Endothelial cell of umbilical vein (primary cell): Measurements from ENCODE around the gene HUS1. TPM values are rescaled to one million over a fixed set of nuclear protein-coding genes. Genes with fewer than 3 reads are reported as not detected.

Experiments used
- BruUV-seq: library from RNA; stranded (reverse); fragments of 400-500 nt; replicated peaks from 2 replicates; lab custom pipeline; 2021; lab: Mats Ljungman, UMichigan
- CTCF ChIA-PET: fragments of 300-600, 350-600 bp; sonication (Branson Sonifier 250); formaldehyde crosslinking; loops from one replicate; lab custom pipeline; 2021; ENCODE audit warnings: antibody characterized with exemption, inconsistent platforms; lab: Charles Lee
- POLR2A ChIA-PET: fragments of 300-600, 350-600 bp; sonication (Branson Sonifier 250); formaldehyde crosslinking; loops from one replicate; lab custom pipeline; 2021; ENCODE audit warnings: antibody characterized with exemption, inconsistent platforms; lab: Charles Lee
- DNase-seq: peaks from one replicate; pipeline ENCODE4 v3.0.0-alpha.2; 2011; ENCODE audit warnings: low read depth, low spot score
- FAIRE-seq: peaks from 2 replicates; lab custom pipeline; 2011; peaks lifted over from hg19 to GRCh38; lab: Jason Lieb, UNC
- H2AFZ ChIP-seq: 2 replicates; pipeline ENCODE4 v1.6.0; 2012; ENCODE audit warnings: low read depth, low read length, control low read depth, inconsistent platforms
- H3K27ac ChIP-seq: 2 replicates; pipeline ENCODE4 v1.5.1; 2011; ENCODE audit warnings: low read depth, mild to moderate bottlenecking, control low read depth, low read length, moderate library complexity; ENCODE audit not compliant: insufficient read depth
- H3K27me3 ChIP-seq, 2 experiments: 2 replicates each; pipeline versions ENCODE4 v1.6.0 to v1.6.1; 2011; ENCODE audit warnings: low read length in 2 of 2, mixed read lengths in 1 of 2; ENCODE audit not compliant: control insufficient read depth in 2 of 2, insufficient read depth in 2 of 2
- H3K36me3 ChIP-seq, 2 experiments: 2 replicates in 1 of 2; 3 replicates in 1 of 2; pipeline ENCODE4 v1.5.1; 2011; ENCODE audit warnings: low read length in 2 of 2, mild to moderate bottlenecking in 1 of 2, moderate library complexity in 1 of 2; ENCODE audit not compliant: control insufficient read depth in 2 of 2, insufficient read depth in 2 of 2; ENCODE audit errors: extremely low read depth in 1 of 2
- H3K4me1 ChIP-seq: 3 replicates; pipeline ENCODE4 v1.5.1; 2011; ENCODE audit warnings: mild to moderate bottlenecking, low read length; ENCODE audit not compliant: control insufficient read depth, insufficient read depth; ENCODE audit errors: extremely low read depth
- H3K4me2 ChIP-seq: 2 replicates; pipeline ENCODE4 v1.6.1; 2011; ENCODE audit warnings: low read length, control low read depth, mixed read lengths; ENCODE audit not compliant: insufficient read depth
- H3K4me3 ChIP-seq, 3 experiments: fragments of 200-600 bp in 1 of 3; sonication (generic), shearing (Covaris generic) in 1 of 3; replicated peaks in 1 of 3; 2 replicates each; pipeline ENCODE4 v1.5.1; 2011 to 2016; ENCODE audit warnings: control low read depth in 3 of 3, low read length in 3 of 3, mild to moderate bottlenecking in 2 of 3, inconsistent platforms in 1 of 3, low read depth in 1 of 3, moderate library complexity in 1 of 3; ENCODE audit not compliant: insufficient read depth in 1 of 3
- H3K79me2 ChIP-seq: 2 replicates; pipeline ENCODE4 v1.6.0; 2012; ENCODE audit warnings: low read length, inconsistent platforms; ENCODE audit not compliant: control insufficient read depth, insufficient read depth
- H3K9ac ChIP-seq: replicated peaks from 2 replicates; pipeline ENCODE3; 2011; ENCODE audit warnings: low read length, control low read depth; ENCODE audit not compliant: insufficient read depth; ENCODE audit errors: extremely low read depth
- H3K9me1 ChIP-seq: replicated peaks from 3 replicates; pipeline ENCODE4 v1.6.0; 2011; ENCODE audit warnings: mild to moderate bottlenecking, low read length; ENCODE audit not compliant: control insufficient read depth, insufficient read depth; ENCODE audit errors: extremely low read depth
- H3K9me3 ChIP-seq: replicated peaks from 2 replicates; pipeline ENCODE4 v1.5.1; 2012; ENCODE audit warnings: low read length, inconsistent platforms; ENCODE audit not compliant: control insufficient read depth, insufficient read depth
- H4K20me1 ChIP-seq: replicated peaks from 2 replicates; pipeline ENCODE3; 2011; ENCODE audit warnings: mild to moderate bottlenecking, low read length; ENCODE audit not compliant: control insufficient read depth, insufficient read depth; ENCODE audit errors: extremely low read depth
- FOS ChIP-seq: IDR thresholded peaks from 2 replicates; pipeline ENCODE4 v1.6.1; 2011; ENCODE audit warnings: mild to moderate bottlenecking, low read length, moderate library complexity, borderline replicate concordance; ENCODE audit not compliant: insufficient read depth
- GATA2 ChIP-seq: IDR thresholded peaks from 2 replicates; pipeline ENCODE4 v1.7.0; 2011; ENCODE audit warnings: low read depth, mild to moderate bottlenecking, moderate library complexity, mixed read lengths, low read length; ENCODE audit not compliant: insufficient read length, insufficient read depth
- MAX ChIP-seq: IDR thresholded peaks from 2 replicates; pipeline ENCODE4 v1.6.1; 2011; ENCODE audit not compliant: insufficient read depth, insufficient read length
- MYC ChIP-seq: IDR thresholded peaks from one replicate; pipeline ENCODE4 v1.6.1; 2011; ENCODE audit warnings: mild to moderate bottlenecking, low read depth, low read length
- POLR2AphosphoS5 ChIP-seq: IDR thresholded peaks from 2 replicates; pipeline ENCODE4 v1.6.1; 2012; ENCODE audit warnings: low read depth, mild to moderate bottlenecking, control low read depth, low read length, moderate library complexity; ENCODE audit not compliant: insufficient read depth
- dilution Hi-C: fragments of 300-500 bp; cut with MboI; formaldehyde crosslinking; loops from one replicate; pipeline ENCODE4 v1.15.0; 2019; ENCODE audit warnings: low sequenced_read_pairs; ENCODE audit not compliant: extremely low pct_ligation_motif_present
- intact Hi-C: fragments of 100-400 bp; cut with micrococcal nuclease; formaldehyde crosslinking; loops from one replicate; pipeline ENCODE4 v1.10.0; 2022
- polyA plus RNA-seq, 4 experiments: library from polyadenylated mRNA; depleted of rRNA in 3 of 4; stranded (reverse) in 3 of 4; unstranded in 1 of 4; fragments of >200 nt; gene quantifications; 2 replicates each; pipeline versions ENCODE4 v1.2.1 to v1.2.3, GENCODE V29; 2011 to 2012; ENCODE audit warnings: missing spikeins in 1 of 4
- total RNA-seq: library from RNA; stranded (reverse); gene quantifications from 2 replicates; pipeline ENCODE4 v1.2.3, GENCODE V29; 2021
- TF ChIP-seq, protein P1 (sequence below), 2 donors: IDR thresholded peaks; 1 replicate in 1 of 2; 2 replicates in 1 of 2; pipeline ENCODE4 v1.5.1; 2011; ENCODE audit warnings: low read length in 2 of 2, mild to moderate bottlenecking in 2 of 2, moderate library complexity in 2 of 2, control low read depth in 1 of 2, inconsistent platforms in 1 of 2, low read depth in 1 of 2; ENCODE audit not compliant: insufficient read depth in 1 of 2; ENCODE audit errors: extremely low read depth in 1 of 2

HUS1 gene
- total and polyA plus RNA-seq, 2 donors (not counting 3 experiments of a cell fraction or from before 2014, with no cell fraction given), result 21.4 to 49.7 TPM

DNA sequence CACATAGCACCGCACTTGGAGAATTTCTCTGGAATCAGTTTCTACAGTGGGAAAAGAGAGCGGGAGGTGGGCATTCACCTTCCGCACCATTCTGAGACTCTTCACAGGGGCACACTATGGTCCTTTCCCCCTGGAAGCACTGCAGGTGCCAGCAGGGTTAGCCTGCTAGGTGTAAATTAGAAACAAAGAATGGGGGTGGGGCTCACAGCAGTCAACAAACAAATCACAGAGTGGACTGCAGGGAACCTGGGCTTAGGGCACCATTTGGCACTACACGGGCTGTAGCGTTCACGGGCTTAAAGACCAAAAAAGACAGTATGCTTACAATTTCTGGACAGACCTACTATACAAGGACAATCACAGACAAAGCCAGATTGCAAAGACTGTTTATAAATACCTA, 23.2 kb downstream of the HUS1 start:
- H3K9me1 ChIP-seq, result no peaks in the 10 kb centered on the region
- no peak overlapping the region for H3K4me2 ChIP-seq
- no peak overlapping the region for H3K27ac ChIP-seq
- no peaks in the 10 kb centered on the region for H3K4me1 ChIP-seq
- TF ChIP-seq MAX (no peak), MYC (no peak), POLR2AphosphoS5 (no peak), GATA2 (no peak), FOS (no peak)
- TF ChIP-seq, protein P1, sequence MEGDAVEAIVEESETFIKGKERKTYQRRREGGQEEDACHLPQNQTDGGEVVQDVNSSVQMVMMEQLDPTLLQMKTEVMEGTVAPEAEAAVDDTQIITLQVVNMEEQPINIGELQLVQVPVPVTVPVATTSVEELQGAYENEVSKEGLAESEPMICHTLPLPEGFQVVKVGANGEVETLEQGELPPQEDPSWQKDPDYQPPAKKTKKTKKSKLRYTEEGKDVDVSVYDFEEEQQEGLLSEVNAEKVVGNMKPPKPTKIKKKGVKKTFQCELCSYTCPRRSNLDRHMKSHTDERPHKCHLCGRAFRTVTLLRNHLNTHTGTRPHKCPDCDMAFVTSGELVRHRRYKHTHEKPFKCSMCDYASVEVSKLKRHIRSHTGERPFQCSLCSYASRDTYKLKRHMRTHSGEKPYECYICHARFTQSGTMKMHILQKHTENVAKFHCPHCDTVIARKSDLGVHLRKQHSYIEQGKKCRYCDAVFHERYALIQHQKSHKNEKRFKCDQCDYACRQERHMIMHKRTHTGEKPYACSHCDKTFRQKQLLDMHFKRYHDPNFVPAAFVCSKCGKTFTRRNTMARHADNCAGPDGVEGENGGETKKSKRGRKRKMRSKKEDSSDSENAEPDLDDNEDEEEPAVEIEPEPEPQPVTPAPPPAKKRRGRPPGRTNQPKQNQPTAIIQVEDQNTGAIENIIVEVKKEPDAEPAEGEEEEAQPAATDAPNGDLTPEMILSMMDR (IDR thresholded peaks at IDR 0.05; ENCODE audit: extremely low read depth in 1 of 2, insufficient read depth in 1 of 2, low read depth in 1 of 2, low read length in 2 of 2), result no peak
- no TSS peak for BruUV-seq
- no peaks in the 10 kb centered on the region for H3K27me3 ChIP-seq
- POLR2A ChIA-PET, result no interaction called here
- peaks cover 4 to 9% of the 10 kb centered on the region in 2 experiments for H3K36me3 ChIP-seq
- no peak overlapping the region for H2AFZ ChIP-seq
- FAIRE-seq (no peak), DNase-seq (no peak)
- H3K4me3 ChIP-seq, result no peak overlapping the region
- intact Hi-C loops, result no loop called here
- no peaks in the 10 kb centered on the region for H3K79me2 ChIP-seq
- H4K20me1 ChIP-seq, result no peaks in the 10 kb centered on the region
- CTCF ChIA-PET, result interaction anchor here (1.1 to 2.3 kb wide), 4 partner anchors 8 to 13 kb away, joined by 3 to 12 read pairs (median 4); partner anchors contain the start of gene PKD1L1
- no peak overlapping the region for H3K9ac ChIP-seq
- no peaks in the 10 kb centered on the region for H3K9me3 ChIP-seq
- dilution Hi-C loops, result no loop called here
